NCI-H2107 treated with DMSO at 0.1 percent for 48 hours (cell line): ENCODE data around the gene NPC1L1.

ENCODE experiments used
- DNase-seq: peaks from one replicate; lab custom pipeline; 2025; ENCODE audit not compliant: unreplicated experiment; lab: John Stamatoyannopoulos, UW

Gene NPC1L1

DNA sequence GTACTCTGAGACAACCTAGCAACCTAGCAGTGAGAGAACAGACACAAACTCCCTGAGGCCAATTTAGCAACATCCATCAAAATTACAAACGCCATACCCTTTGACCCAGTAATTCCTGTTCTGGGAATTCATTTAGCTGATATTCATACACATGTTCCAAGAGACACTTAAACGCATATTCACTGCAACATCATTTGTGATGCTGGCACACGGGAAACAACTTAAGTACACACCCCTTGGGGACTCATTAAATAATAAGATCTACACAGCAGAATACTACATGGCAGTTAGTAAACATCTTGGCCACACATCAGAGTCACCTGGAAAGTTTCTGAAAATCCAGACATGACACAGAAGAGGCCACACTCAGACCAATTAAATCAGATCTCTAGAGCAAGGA, 68.3 kb downstream of the NPC1L1 start:
- DNase-seq, result no peak

DNA sequence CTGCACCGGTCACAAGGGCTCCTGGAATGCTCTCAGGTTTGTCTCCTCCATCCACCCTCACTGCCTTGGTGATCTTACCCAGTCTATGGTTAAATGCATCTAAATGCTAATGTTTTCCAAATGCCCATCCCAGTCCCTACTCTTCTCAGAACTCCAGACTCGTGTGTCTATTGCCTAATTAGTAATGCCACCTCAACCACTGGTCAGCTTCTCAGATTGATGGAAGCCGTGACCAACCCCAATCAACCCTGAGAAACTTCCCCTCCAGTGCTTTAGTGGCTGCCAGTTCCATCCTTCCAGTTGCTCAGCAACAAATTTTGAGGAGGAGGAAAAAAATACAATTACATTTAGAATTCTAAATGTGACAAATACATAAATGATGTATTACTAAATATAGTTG, 69.3 kb downstream of the NPC1L1 start:
- no peak for DNase-seq

DNA sequence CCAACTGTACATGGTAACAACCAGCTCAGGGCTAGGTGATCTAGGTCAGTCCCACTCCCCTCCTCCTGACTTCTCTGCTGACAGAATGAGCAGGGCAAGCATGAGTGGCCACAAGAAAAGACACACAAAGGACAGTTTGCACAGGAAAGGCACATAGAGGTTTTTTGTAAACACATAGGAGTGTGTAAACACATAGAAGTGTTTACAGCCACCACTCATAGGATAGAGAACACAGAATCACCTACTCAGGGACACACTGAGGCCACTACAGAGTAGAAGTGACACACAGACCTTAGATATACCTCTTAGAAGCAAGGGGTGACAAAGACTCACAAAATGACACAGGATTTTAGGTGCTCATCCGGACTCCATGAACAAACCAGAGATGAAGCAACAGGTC, 69.7 kb downstream of the NPC1L1 start:
- no peak for DNase-seq

DNA sequence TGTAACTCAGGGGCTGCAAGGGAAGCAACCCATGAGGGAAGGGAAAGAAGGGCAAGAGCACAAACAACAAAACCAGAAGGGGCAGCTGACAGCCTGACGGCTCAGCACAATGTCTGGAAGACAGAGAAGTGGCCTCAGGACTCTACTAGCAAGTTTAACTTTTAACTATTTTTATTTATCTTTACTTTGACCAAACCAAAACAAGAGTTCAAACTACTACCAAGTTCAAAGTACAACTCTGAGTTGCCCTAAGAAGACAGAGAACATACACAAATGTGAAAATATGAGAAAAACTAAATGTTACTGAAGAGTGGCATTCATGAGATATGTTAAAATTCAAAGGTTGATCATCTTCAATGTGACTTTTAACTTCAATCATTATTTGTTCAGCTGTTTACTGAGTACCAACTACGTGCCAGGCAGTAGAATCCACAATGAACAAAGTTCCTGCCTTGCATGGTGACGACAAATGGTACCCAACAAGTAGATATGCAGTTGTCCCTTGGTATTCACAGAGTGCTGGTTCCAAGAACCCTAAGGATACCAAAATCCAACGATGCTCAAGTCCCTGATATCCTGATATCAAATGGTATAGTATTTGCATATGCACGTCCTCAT, 70.4 kb downstream of the NPC1L1 start:
- no peak for DNase-seq

DNA sequence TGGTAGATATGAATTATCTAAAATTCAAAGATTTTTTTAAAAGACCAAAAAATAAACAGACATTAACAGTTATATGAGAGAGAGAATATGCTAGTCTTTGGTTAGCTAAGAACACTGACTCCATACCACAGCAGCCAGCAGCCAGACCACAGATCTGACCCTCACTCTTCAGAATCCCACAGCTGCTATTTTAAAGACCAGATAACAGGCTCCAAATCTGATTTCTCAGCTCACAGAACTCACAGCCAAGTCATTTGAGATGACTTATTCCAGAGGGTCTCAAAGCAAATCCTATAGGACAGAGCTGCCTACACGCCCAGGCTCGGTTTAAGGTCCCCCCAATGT, 71.0 kb downstream of the NPC1L1 start:
- DNase-seq, result no peak

DNA sequence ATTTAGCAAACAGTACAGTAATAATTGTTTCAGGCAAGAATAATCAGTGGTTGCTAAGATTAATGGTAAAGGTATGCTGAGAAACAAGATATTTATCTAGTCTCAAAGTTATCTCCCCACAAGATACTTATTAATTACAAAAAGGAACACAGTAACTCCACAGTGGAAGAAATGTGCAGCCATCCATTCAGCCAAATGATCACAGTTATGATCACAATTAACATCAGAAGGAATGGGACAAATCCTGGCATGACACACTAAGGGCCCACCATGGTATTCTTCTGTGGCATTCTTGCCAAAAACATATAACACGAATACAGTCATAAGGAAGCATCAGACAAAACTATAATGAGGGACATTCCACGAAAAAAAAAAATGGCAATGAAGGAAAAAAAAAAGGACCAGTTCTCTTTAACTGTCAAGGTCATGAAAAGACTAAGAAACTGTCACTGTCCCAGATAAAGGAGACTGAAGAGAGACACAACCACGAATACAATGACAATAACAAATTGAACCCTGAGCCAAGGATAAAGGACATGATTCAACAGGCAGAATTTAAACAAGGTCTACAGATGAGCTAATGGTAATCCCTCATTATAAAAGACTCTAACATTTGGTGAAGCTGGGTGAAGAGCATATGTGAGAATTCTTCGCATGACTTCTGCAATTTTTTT, 71.5 kb downstream of the NPC1L1 start:
- DNase-seq, result no peak

DNA sequence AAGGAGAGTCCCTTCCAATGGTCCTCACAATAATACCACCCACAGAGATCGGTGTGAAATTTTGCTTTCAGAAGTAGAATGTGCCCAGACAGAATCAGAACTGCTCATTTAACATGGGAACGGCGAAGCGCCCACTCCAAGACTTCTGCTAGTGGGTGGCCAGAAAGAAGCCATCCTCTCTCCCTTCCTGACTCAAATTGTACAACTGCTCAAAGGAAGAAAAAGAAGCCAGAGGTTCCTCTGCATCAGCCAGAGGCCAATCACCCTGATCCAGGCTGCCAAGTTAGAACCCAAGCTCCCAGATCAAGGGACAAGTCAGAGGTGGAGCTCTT, 73.9 kb downstream of the NPC1L1 start:
- DNase-seq, result no peak

DNA sequence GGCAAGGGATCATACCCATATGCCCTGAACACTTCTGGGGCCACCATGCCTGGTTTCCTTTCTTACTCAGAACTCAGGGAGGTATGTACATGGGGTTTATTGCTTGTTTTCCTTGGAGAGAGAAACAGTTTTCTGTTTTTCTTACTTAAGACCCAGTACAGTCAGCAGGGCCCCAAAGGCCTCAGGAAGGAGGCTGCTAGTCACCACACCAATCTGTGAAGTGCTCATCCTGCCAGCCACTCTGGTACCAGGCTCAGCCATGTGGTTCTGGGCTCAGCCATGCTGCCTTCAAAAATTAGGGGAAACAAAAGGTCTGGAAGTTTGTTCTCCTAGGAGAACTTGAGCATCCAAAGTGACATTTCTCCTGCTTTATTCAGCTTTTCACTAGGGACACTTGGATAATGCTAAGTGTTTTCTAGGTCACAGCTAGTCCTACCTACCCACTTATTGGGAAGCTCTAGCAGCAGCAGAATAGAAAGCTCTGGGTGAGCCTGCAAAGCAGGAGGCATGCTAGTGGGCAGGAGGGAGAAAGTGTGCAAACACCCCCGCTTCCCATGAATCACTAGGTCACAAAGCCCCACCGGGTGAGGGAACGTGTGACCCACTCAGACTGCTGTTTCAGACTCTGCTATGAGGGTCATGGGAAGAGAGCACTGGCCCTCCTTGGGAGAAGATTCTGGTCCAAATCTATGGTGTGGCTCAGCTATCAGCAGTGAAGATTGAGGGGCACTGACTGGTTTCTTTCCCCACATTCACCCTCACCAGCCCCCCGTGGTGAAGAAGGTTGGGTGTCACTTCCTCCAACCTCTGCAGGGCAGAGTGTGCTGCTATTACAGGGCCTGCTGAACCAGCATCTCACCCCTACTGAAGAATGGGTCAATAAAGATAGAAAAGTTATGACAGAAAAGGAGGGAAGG, 74.6 kb downstream of the NPC1L1 start:
- DNase-seq, result no peak

DNA sequence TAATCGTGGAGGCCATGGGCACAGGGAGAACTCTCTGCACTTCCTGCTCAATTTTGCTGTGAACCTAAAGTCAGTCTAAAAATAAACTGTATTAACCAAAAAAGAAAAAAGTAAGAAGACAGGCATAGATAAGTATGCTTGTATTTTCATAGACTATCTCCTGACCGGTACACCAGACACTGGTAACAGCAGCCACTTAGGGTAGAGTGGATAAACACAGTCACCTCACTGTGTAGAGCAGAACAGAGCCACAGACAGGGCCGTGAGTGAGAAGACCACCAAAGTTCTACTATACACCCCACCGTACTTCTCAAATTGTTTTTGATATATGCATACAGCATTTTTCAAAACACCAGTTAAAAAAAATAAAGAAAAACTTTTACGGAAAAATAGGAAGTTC, 75.6 kb downstream of the NPC1L1 start:
- no peak for DNase-seq

DNA sequence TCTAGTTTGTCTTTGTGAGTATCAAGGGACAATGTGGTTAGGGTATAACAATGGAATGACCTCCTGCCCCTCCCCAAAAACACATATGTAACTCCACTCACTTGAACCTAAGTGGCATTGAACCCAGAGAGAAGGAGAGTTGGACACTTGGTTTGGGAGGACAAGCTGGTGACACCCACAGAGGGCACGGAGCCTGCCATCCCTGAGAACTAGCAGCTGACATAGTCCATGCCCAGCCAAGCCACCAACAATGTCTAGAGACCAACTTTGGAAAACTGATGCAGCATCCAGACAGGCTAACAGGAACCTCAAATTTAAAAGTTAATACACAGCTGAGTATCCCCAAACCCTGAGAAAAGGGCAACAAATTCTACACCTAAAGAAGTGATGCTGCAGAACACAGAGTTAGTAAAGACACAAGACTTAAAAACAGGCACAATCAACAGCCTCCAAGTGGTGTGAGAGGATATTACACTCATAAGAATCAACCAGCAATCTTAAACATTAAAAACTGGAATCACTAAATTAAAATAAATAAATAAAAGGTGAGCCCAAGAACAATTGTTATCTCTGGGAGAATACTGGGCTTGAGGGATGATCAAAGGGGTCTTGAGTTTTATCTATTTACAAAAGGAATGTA, 77.8 kb downstream of the NPC1L1 start:
- DNase-seq, result no peak
